A549 (cell line): ENCODE results near the gene IKZF4. TPM values are rescaled to one million over a fixed set of nuclear protein-coding genes. Genes with fewer than 3 reads are reported as not detected.

ENCODE experiments used
- ATAC-seq, 2 experiments: fragments of 200-7000 bp in 1 of 2; fragments of >200 bp in 1 of 2; cut with Nextera tagmentation in 1 of 2; cut with Tn5 transposase in 1 of 2; 3 replicates each; pipeline versions ENCODE4 v1.8.0 to v1.9.1; 2018 to 2020; ENCODE audit warnings: mild to moderate bottlenecking in 1 of 2, moderate library complexity in 1 of 2
- CTCF ChIA-PET: fragments of 300-600 bp; sonication (Branson Sonifier 250); formaldehyde crosslinking; extraction: SDS; loops from one replicate; lab custom pipeline; 2021; ENCODE audit warnings: antibody characterized with exemption, inconsistent platforms; lab: Yijun Ruan, JAX
- POLR2A ChIA-PET: fragments of 350-600 bp; formaldehyde crosslinking; extraction: SDS; loops from one replicate; lab custom pipeline; 2021; ENCODE audit warnings: antibody characterized with exemption, inconsistent platforms; lab: Yijun Ruan, JAX
- DNase-seq, 2 experiments: peaks; one replicate each; pipeline versions ENCODE4 v3.0.0 to v3.0.0-alpha.2; 2011 to 2016; ENCODE audit warnings: low read depth in 1 of 2, low spot score in 1 of 2
- FAIRE-seq: peaks from 2 replicates; lab custom pipeline; 2011; peaks lifted over from hg19 to GRCh38; lab: Jason Lieb, UNC
- H3K27ac ChIP-seq, 2 experiments: fragments of >200 bp; sonication (Bioruptor Twin); formaldehyde crosslinking; 3 replicates each; pipeline ENCODE4 v1.5.1; 2016 to 2017
- H3K4me1 ChIP-seq: fragments of >200 bp; sonication (Bioruptor Twin); formaldehyde crosslinking; 3 replicates; pipeline ENCODE4 v1.6.1; 2016
- H3K4me2 ChIP-seq: fragments of >200 bp; sonication (Bioruptor Twin); formaldehyde crosslinking; 3 replicates; pipeline ENCODE4 v1.6.1; 2016
- H3K4me3 ChIP-seq: fragments of >200 bp; sonication (Bioruptor Twin); formaldehyde crosslinking; 3 replicates; pipeline ENCODE4 v1.5.1; 2016
- H3K9me3 ChIP-seq: fragments of >200 bp; sonication (Bioruptor Twin); formaldehyde crosslinking; 3 replicates; pipeline ENCODE4 v1.6.1; 2016
- ATOH8 ChIP-seq: fragments of 250-450 bp; sonication (Bioruptor Pico); IDR thresholded peaks from 2 replicates; pipeline ENCODE4 v1.5.0; 2020; ENCODE audit warnings: low read depth, mild to moderate bottlenecking, moderate library complexity
- BHLHE40 ChIP-seq: IDR thresholded peaks from 2 replicates; pipeline ENCODE4 v1.6.1; 2012; ENCODE audit warnings: low read depth, low read length, inconsistent platforms
- CBX2 ChIP-seq: fragments of 200-600 bp; sonication (generic); IDR thresholded peaks from 2 replicates; pipeline ENCODE4 v1.6.1; 2016; ENCODE audit warnings: low read depth, mild to moderate bottlenecking, borderline replicate concordance
- CBX8 ChIP-seq: fragments of 200-600 bp; sonication (generic); IDR thresholded peaks from 2 replicates; pipeline ENCODE4 v1.6.1; 2016
- CHD2 ChIP-seq: fragments of 150-350 bp; IDR thresholded peaks from 2 replicates; pipeline ENCODE4 v1.6.1; 2014; ENCODE audit warnings: low read length; ENCODE audit not compliant: partially characterized antibody
- E2F6 ChIP-seq: IDR thresholded peaks from 2 replicates; pipeline ENCODE4 v1.6.1; 2012; ENCODE audit warnings: low read depth, borderline replicate concordance
- EHF ChIP-seq: fragments of 250-450 bp; sonication (Bioruptor Pico); IDR thresholded peaks from 2 replicates; pipeline ENCODE4 v1.5.0; 2020; ENCODE audit warnings: mild to moderate bottlenecking
- EP300 ChIP-seq, 2 experiments: fragments of >200 bp; sonication (Bioruptor Twin); formaldehyde crosslinking; IDR thresholded peaks; 2 replicates in 1 of 2; 3 replicates in 1 of 2; pipeline ENCODE4 v1.6.1; 2016 to 2017
- ESRRA ChIP-seq: fragments of 150-350 bp; IDR thresholded peaks from 2 replicates; pipeline ENCODE4 v1.6.1; 2014; ENCODE audit warnings: mild to moderate bottlenecking, low read length, borderline replicate concordance
- HES2 ChIP-seq: fragments of >200 bp; sonication (Bioruptor Twin); formaldehyde crosslinking; IDR thresholded peaks from 2 replicates; pipeline ENCODE4 v1.6.1; 2016
- HMGXB4 ChIP-seq: fragments of 250-450 bp; sonication (Bioruptor Pico); IDR thresholded peaks from 2 replicates; pipeline ENCODE4 v1.5.0; 2021; ENCODE audit warnings: mild to moderate bottlenecking, moderate library complexity, borderline replicate concordance
- HOXB5 ChIP-seq: fragments of 250-450 bp; sonication (Bioruptor Pico); IDR thresholded peaks from 2 replicates; pipeline ENCODE4 v1.5.0; 2020; ENCODE audit warnings: mild to moderate bottlenecking, moderate library complexity
- KDM1A ChIP-seq: fragments of 200-600 bp; sonication (generic); IDR thresholded peaks from 2 replicates; pipeline ENCODE4 v1.6.1; 2016; ENCODE audit warnings: low read depth, mild to moderate bottlenecking
- KDM5A ChIP-seq: fragments of 200-600 bp; sonication (generic); IDR thresholded peaks from 2 replicates; pipeline ENCODE4 v1.6.1; 2016; ENCODE audit warnings: antibody characterized with exemption, mild to moderate bottlenecking
- MAFK ChIP-seq: fragments of 450-650 bp; IDR thresholded peaks from 2 replicates; pipeline ENCODE4 v1.6.1; 2014; ENCODE audit not compliant: partially characterized antibody
- MAX ChIP-seq: IDR thresholded peaks from 2 replicates; pipeline ENCODE4 v1.6.1; 2012
- MYC ChIP-seq: IDR thresholded peaks from 2 replicates; pipeline ENCODE4 v1.6.1; 2012; ENCODE audit warnings: mild to moderate bottlenecking, inconsistent platforms, low read length, improper control_type of control experiment, borderline replicate concordance
- NR3C1 ChIP-seq: fragments of >200 bp; sonication (Bioruptor Twin); formaldehyde crosslinking; IDR thresholded peaks from 3 replicates; pipeline ENCODE4 v1.6.1; 2017
- PHF8 ChIP-seq: fragments of 200-600 bp; sonication (generic); IDR thresholded peaks from 2 replicates; pipeline ENCODE4 v1.6.1; 2016; ENCODE audit warnings: low read depth, mild to moderate bottlenecking, antibody characterized with exemption, moderate library complexity, borderline replicate concordance
- POLR2A ChIP-seq: IDR thresholded peaks from 2 replicates; pipeline ENCODE4 v1.6.1; 2012; ENCODE audit warnings: mild to moderate bottlenecking, low read length
- POLR2AphosphoS2 ChIP-seq: conservative IDR thresholded peaks from 2 replicates; pipeline ENCODE4 v1.6.1; 2012; ENCODE audit warnings: low read length, improper control_type of control experiment, inconsistent platforms
- RAD21 ChIP-seq, 2 experiments: fragments of >200 bp in 1 of 2; sonication (Bioruptor Twin) in 1 of 2; formaldehyde crosslinking in 1 of 2; IDR thresholded peaks in 1 of 2; conservative IDR thresholded peaks in 1 of 2; 2 replicates in 1 of 2; 3 replicates in 1 of 2; pipeline ENCODE4 v1.6.1; 2012 to 2018; ENCODE audit warnings: inconsistent platforms in 1 of 2
- RARB ChIP-seq: fragments of 250-450 bp; sonication (Bioruptor Pico); IDR thresholded peaks from 2 replicates; pipeline ENCODE4 v1.8.0; 2021; ENCODE audit warnings: mild to moderate bottlenecking, moderate library complexity
- TP53 ChIP-seq: fragments of 250-450 bp; sonication (Bioruptor Pico); IDR thresholded peaks from 2 replicates; pipeline ENCODE4 v1.5.0; 2021; ENCODE audit warnings: mild to moderate bottlenecking, moderate library complexity
- ZC3H11A ChIP-seq: fragments of 450-650 bp; IDR thresholded peaks from 2 replicates; pipeline ENCODE4 v1.6.1; 2014; ENCODE audit warnings: antibody characterized with exemption, mild to moderate bottlenecking
- ZNF302 ChIP-seq: fragments of 250-450 bp; sonication (Bioruptor Pico); IDR thresholded peaks from 2 replicates; pipeline ENCODE4 v1.9.0; 2021; ENCODE audit warnings: inconsistent platforms, mild to moderate bottlenecking, moderate library complexity
- ZSCAN20 ChIP-seq: fragments of 250-450 bp; sonication (Bioruptor Pico); IDR thresholded peaks from 2 replicates; pipeline ENCODE4 v1.8.0; 2022; ENCODE audit warnings: mild to moderate bottlenecking, moderate library complexity
- WGBS: methylation state at CpG from one replicate; pipeline ENCODE4 v1.1.6; 2017; ENCODE audit errors: missing lambda C conversion rate; 5-methylcytosine and 5-hydroxymethylcytosine counted together
- polyA plus RNA-seq, 4 experiments: library from polyadenylated mRNA; depleted of rRNA in 3 of 4; stranded (reverse); fragments of >200 nt; fragmentation: RNase III in 1 of 4; extraction: RNeasy Plus Mini Kit Qiagen cat#74134 plus additional on column Dnase treatment in 1 of 4; gene quantifications; 2 replicates in 3 of 4; 3 replicates in 1 of 4; pipeline ENCODE4 v1.2.3, GENCODE V29; 2011 to 2017

IKZF4 gene
- polyA plus RNA-seq, 2 of the 4 experiments (the other 2 are of a cell fraction), result 2.0 TPM

- POLR2A ChIA-PET, result no interaction called here
- no peak for FAIRE-seq
Observed at GRCh38 chr12:55972456-55972855, 48.4 kb upstream of the IKZF4 start.

GRCh38 chr12:55972911-55973598, 47.8 kb upstream of the IKZF4 start:
- ChIA-PET POLR2A (interaction anchor here (0.7 to 1.8 kb wide), 13 partner anchors 9 to 244 kb away, joined by 3 to 8 read pairs (median 4); partner anchors contain the start of genes CD63, ESYT1, PA2G4 and PYM1), CTCF (interaction anchor here (1.0 to 2.9 kb wide), 12 partner anchors 12 to 234 kb away, joined by 3 to 15 read pairs (median 6); no protein-coding TSS in a partner anchor)
- Histone ChIP-seq H3K4me3 (peak overlapping the region; percentile 62), H3K9me3 (no peaks in the 10 kb centered on the region), H3K4me1 (peaks cover 23% of the 10 kb centered on the region; the same call in 2 of the 3 replicates), H3K4me2 (peak overlapping the region; percentile 88), H3K27ac (peak overlapping the region; percentile 69 to 83)
- 6% methylated on average over 18 of the region's 18 CpGs for WGBS
- FAIRE-seq (no peak), DNase-seq (no peak), ATAC-seq (peak in 1 of 2 experiments; percentile 15; a peak in 1 of 6 replicates)
- no peak for TF ChIP-seq ESRRA
- no peak for TF ChIP-seq ZSCAN20 (CRISPR knock-in tag)
- TF ChIP-seq NR3C1, result no peak
- TF ChIP-seq PHF8, result no peak
- TF ChIP-seq POLR2A, result peak; percentile 23; the same call in 1 of the 2 replicates
- TF ChIP-seq KDM1A, result no peak
- 0 out of 2 replicates have a peak, but pooled peaks have one; percentile 18 for TF ChIP-seq TP53
- peak; percentile 66 for TF ChIP-seq MAFK

More at GRCh38 chr12:55972456-55972855, 48.4 kb upstream of the IKZF4 start:
- Histone ChIP-seq H3K4me1 (peaks cover 29% of the 10 kb centered on the region; the same call in 2 of the 3 replicates), H3K9me3 (no peaks in the 10 kb centered on the region), H3K4me2 (peak overlapping the region; percentile 88), H3K27ac (peak overlapping the region; percentile 69 to 83; a peak in 5 of 6 replicates), H3K4me3 (no peak overlapping the region)
- CTCF ChIA-PET, result interaction anchor here (2.9 kb wide), 1 partner anchor 16 kb away, joined by 12 read pairs; no protein-coding TSS in a partner anchor
- TF ChIP-seq HES2 (no peak), ATOH8 (no peak), ZNF302 (CRISPR knock-in tag) (no peak), KDM1A (no peak)
- no peak for DNase-seq
- 83% methylated on average over 1 of the region's 1 CpG for WGBS
- no peak for ATAC-seq

GRCh38 chr12:55973599-55974307, 47.1 kb upstream of the IKZF4 start, which contains the start of gene RAB5B:
Gene RAB5B (plus strand): TSS chr12:55974078. CDS start chr12:55986961, 12,883 bp downstream.
- POLR2A ChIA-PET, result interaction anchor here (0.6 to 1.8 kb wide), 17 partner anchors 9 to 244 kb away, joined by 3 to 8 read pairs (median 4); partner anchors contain the start of genes CD63, ESYT1, PA2G4 and PYM1
- WGBS, result 1% methylated on average over 38 of the region's 39 CpGs
- peak within 1 kb of the TSS; percentile 94 to 95 for H3K27ac ChIP-seq
- CTCF ChIA-PET, result interaction anchor here (0.6 to 2.9 kb wide), 16 partner anchors 8 to 235 kb away, joined by 3 to 15 read pairs (median 6); partner anchors contain the start of gene SUOX
- peak within 1 kb of the TSS; percentile 88 for H3K4me2 ChIP-seq
- peak; percentile 98 for FAIRE-seq
- DNase-seq, result peak; percentile 98 to 100
- peak within 1 kb of the TSS; percentile 93 for H3K4me3 ChIP-seq
- peak; percentile 95 to 96 for ATAC-seq
- no peaks in the 10 kb centered on the region for H3K9me3 ChIP-seq
- H3K4me1 ChIP-seq, result peaks cover 20% of the 10 kb centered on the region; the same call in 2 of the 3 replicates
- no peak for TF ChIP-seq CBX2
- no peak for TF ChIP-seq RARB
- TF ChIP-seq ATOH8, result no peak
- no peak for TF ChIP-seq E2F6
- no peak for TF ChIP-seq HOXB5
- TF ChIP-seq CBX8, result no peak
- TF ChIP-seq MAX, result no peak; the same call in none of the 2 replicates
- TF ChIP-seq POLR2AphosphoS2, result no peak
- TF ChIP-seq EHF (CRISPR knock-in tag), result no peak
- TF ChIP-seq ZNF302 (CRISPR knock-in tag), result no peak
- no peak for TF ChIP-seq TP53
- no peak for TF ChIP-seq KDM5A
- no peak for TF ChIP-seq BHLHE40
- no peak for TF ChIP-seq HMGXB4 (CRISPR knock-in tag)
- TF ChIP-seq CHD2, result peak; percentile 67
- TF ChIP-seq NR3C1, result no peak
- TF ChIP-seq RAD21 (conservative IDR thresholded peaks at IDR 0.05 in 1 of 2, IDR thresholded peaks at IDR 0.05 in 1 of 2), result no peak
- no peak for TF ChIP-seq EP300 (IDR thresholded peaks at IDR 0.05)
- no peak for TF ChIP-seq ZC3H11A
- no peak for TF ChIP-seq MYC
